ENCODE data around the gene THEM4.
"Not testable (repeated sequence)": the region's sequence is repeated elsewhere in the genome, so short reads cannot be mapped to it uniquely, and the experiment has no call there.

Gene THEM4

DNA sequence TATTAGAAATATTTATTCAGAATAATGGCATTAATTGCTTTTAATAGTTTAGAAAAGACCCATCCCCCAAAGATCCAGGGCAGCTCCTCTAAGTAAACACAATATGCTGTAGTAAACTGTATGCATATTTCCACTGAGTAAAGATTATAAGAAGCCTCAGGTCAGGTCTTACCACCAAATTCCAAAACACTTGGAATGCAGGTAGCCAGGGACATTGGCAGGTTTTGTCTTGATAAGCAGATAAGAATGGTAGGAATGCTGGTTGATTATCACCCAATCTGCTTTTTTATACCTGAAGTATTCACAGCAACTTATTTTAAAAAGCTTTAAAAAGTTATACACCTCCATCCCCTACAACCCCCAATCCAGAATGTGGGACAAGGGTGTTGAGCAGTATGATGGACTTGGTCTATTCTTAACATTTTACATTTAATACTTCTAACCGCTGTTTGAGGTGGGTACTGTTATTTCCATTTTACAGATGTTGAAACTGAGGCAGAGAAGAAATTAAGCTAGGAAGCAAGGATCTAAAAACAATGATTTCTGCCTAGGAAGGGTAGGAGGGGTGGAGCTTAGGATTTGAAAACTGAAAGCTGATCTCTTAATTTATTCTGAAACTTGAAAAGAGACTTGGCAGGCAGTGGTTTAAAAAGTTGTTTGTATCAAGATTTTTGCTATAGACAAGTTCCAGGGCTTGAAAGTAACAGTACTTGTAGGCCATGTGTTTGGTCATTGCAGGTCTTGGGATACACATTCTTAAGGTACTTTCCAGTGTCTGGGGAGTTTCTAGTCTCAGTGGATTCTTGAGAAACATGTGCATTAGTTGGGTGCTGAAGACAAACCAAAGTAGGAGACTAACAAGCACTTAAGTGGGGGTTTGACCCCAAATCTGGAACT is 15.6 kb upstream of the THEM4 start:
- no peak for DNase-seq

DNA sequence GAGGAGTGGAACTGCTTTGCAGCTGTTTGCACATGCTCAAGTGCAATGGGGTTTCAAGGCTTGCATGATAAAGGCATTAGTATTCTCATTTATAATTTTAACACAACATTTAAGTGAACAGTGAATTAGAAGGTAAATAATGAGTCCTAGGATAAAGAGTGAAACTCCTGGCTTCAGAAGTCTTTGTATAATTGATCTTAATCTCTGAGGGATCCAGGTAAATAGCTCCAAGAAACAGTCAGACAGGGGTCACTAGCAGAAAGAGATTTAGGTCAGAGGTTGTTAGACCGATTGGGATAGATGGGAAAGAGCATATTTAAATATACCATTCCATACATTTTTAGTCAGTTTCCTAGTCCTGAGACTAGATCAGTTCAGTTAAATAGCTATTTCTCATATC is 14.1 kb upstream of the THEM4 start:
- DNase-seq, result no peak

DNA sequence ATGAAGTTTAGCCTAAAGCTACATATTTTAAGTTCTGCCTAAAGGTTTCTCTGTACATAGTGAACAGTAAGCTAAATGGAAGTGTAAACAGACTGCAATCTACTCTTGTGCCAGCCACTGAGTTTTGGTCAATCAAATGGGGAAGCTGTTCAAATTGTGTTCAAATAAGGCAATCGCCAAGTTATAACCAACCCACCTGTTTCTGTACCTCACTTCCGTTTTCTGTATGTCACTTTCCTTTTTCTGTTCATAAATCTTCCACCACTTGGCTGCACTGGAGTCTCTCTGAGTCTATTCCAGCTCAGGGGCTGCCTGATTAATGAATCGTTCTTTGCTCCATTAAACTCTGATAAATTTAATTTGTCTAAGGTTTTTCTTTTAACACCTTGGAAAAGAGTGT is 10.8 kb upstream of the THEM4 start:
- DNase-seq, result no peak

DNA sequence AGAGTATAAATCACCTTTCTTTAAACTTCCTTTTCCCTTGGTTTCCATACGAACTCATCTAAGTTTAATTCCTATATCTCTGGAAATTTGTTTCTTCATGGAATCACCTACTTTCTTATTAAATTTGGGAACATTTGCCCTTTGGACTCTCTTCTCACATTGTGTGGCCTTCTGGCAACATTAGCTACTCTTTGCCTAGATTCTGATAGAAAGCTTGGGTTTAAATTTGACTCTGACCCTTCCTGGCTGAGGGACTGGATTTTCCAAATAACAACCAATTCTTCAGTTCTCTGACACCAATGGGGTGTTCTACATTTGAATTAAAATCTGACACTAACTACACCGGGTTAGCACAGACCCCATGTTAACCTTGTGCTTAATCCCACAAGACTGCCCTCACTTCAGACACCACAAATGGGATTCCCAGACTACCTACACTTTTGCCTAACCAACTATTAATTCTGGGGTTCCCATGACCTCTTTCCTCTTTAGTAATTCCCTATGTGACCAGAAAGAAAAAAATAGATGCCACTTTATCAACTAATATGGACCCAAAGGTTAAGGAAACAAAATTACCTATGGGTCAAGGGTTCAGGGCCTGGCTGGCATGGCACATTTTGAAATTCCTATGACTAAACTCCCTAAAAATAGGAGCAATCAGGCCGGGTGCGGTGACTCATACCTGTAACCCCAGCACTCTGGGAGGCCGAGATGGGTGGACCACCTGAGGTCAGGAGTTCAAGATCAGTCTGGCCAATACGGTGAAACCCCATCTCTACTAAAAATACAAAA is 9.7 kb upstream of the THEM4 start:
- DNase-seq, result no peak

DNA sequence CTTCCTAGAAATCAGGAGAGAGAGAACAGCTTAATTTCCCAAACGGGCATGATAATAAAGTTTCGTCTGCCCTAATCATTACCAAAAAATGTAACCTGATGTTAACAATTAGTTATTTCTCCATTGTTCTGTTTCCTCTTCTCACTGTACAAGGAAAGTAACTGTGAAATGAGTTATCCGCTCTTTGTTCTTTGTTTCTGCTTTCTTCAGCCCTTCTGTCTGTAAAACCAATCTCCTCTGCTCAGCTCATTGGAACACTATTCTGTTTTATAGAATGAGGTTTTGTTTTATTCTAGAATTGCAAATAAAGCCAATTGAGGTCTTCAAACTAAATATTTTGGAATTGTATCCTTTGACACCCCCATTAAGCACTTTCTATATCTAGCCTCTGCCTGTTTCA is 8.8 kb upstream of the THEM4 start:
- DNase-seq, result no peak

DNA sequence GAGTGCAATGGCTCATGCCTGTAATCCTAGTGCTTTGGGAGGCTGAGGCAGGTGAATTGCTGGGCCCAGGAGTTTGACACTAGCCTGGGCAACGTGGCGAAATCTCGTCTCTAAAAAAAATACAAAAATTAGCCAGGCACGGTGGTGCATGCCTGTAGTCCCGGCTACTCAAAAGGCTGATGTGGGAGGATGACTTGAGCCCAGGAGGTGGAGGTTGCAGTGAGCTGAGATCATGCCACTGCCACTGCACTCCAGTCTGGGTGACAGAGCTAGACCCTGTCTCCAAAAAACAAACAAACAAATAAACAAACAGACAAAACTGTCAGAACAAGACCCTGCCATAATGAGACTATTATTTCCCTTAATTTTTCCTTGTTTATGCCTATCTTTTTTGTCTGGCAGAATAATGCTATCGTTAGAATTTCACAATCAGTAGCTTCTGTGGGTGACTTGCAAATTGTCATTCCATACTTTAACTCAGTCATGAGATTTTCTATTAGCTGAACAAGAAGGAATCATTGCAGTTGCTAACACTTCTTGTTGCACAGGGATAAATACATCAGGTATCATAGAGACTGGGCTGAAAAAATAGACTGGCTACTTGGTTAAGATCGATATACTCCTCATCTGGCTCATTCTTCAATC is 7.5 kb upstream of the THEM4 start:
- DNase-seq, result no peak

DNA sequence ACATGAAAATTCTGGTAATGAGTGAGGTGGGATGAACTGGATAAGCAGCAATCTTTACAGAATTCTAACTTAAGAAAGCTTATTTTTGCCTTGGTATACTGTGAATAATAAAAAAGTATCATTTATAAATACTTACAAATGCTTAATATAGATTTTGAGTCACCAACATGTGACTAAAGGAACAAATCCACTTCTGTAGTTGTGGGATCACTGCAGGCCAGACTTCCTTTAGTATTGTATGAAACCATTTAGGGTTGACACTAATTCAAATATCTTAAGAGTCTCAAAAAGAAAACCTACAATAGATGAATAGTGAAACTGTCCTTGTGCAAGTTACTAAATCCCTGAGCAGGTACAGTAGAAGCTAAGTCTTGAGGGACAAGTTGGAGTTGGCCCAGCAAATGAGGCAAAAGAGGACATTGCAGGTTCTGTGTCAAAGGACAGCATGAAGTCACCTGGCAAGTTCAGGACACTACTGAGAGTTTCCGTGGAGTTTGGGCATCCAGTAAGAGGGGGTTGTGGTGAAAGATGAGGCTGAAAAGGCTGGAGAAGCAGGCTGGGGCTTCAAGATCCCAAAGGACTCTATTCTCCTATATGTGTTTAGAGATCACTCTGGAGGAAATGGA is 5.9 kb upstream of the THEM4 start:
- no peak for DNase-seq

DNA sequence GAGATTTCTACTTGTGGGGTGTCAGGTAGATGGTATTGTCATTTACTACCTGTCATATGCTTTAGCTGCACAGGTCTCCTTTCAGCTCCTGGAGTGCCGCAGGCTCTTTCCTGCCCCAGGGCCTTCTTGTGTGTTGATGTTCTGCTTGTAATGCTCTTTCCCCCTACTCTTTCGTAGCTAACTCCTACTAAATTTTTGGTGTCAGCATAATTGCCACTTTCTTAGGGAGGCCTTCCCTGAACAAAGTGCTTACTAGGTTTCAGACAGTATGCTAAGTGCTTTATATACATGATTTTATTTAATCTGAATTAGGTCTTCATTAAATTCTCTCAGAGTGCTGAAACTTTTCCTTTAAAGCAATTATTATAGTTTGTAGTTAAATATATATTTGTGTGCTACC is 4.8 kb upstream of the THEM4 start:
- DNase-seq, result no peak

DNA sequence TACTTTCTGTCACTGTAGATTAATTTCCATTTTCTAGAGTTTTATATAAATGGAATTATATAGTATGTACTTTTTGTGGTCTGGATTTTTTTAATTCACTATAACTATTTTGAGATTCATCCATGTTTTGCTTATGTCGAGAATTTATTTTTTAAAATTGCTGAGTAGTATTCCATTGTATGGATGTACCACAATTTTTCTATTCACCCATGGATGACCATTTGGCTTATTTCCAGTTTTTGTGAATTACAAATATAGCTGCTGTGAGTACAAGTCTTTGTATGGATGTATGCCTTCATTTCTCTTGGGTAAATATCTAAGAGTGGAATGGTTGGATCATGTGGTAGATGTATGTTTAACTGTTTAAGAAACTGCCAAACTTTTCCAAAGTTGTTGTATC is 3.7 kb upstream of the THEM4 start:
- no peak for DNase-seq

DNA sequence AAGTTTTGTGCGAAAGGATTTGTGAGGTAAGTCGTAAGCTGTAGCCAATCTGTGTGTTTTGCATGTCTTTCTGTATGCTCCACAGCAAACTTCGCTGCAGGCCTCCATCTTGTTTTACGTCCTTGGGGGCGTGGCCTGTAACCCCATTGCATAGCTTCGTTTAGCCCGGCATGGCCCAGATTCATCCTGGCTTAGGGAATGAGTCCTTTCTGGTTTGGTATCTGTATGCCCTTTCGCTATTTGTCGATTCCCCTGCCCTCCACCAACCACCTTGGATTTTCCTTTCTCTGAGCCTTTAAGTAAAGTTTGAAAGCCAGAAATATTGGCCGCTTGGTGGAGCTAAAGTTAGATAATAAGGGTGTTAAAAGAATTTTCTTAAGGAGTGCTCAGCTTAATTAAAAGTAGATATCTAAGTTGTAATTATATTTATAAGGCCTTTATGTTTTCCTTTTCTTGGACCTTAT is 1.1 kb downstream of the THEM4 start:
- DNase-seq, result no peak

DNA sequence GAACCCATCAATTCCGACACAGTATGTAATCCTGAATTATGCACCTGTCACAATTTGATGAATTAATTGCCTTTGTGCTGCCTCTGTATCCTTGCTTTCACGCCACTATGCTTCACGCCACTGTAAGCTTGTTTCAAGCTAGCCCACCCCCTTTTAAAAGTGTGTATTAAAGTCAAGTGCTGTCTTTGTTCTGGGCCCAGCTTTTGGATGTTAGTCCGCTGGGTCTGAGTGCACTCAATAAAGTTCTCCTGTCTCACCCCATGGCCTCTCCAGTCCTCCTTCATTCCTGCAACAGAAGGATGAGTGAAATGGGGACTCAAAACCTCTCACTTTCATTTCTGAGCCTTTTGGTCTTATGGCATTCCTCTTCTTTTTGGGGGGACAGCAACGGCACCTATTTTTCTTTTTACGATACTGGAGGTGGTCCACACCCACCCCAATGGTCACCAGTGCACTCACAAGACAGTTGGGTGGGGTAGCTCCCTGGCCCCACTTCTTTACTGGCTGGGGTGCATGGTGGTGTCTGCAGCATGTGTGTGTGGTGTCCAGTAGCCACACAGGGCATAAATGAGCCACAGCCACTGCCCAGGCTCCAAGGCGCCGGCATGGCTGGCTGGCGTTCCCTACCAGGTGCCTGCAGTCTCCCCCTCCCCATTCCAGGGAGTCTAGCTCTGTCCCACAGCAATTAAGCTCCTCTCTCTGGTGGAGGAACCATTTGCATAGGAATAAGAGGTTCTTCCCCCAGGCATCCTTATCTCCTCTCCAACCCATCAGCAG is 1.8 kb downstream of the THEM4 start:
- DNase-seq, result no peak

DNA sequence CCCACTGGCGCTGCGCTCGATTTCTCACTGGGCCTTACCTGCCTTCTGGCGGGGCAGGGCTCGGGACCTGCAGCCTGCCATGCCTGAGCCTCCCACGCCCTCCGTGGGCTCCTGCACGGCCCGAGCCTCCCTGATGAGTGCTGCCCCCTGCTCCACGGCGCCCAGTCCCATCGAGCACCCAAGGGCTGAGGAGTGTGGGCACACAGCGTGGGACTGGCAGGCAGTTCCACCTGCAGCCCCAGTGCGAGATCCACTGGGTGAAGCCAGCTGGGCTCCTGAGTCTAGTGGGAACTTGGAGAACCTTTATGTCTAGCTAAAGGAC is 3.0 kb downstream of the THEM4 start:
- not testable (repeated sequence) for DNase-seq

DNA sequence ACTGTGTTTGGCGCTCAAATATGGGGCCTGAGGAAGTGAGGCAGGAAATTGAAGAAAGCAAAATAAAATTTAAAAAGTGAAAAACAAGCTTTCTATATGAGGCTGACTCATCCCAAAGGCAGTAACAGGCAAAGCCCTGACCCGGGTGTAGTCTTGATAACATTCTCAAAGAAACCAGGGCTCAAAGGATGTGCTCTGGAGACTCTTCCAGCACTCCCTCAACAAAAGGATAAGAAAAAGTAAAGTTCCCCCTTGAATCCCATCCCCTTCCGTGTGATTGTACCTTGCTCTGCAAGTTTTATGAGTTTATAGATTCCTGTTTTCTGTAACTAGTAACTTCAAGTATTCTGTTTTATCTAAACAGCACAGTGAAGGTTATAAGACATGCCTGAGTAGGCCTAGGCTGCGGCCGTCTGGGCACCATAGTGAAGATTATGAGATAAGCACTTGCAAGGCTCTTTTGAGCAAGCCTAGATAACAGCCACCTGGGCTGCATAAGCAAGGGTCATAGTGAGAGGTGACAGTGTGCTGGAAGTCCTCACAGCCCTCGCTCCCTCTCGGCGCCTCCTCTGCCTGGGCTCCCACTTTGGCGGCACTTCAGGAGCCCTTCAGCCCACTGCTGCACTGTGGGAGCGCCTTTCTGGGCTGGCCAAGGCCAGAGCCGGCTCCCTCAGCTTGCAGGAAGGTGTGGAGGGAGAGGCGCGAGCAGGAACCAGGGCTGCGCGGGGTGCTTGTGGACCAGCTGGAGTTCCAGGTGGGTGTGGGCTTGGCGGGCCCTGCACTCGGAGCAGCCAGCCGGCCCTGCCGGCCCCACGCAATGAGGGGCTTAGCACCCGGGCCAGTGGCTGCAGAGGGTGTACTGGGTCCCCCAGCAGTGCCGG is 3.6 kb downstream of the THEM4 start:
- DNase-seq, result not testable (repeated sequence)

DNA sequence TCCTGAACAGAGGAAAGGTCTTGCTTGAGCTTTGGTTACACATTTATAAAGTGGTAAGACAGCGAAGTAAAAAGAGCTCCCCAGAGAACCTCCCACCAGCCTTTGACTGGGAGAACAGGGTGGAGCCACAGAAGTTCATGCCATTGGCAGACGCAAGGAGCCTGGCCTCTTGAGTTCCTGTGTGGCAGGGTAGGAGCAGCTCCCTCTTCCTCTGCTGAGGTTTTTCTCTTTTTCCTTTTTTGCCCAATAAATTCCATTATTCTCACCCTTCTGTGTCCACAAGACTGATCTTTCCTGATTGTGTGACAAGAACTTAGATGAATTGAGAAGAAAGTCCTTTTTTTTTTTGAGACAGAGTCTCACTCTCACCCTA is 4.3 kb downstream of the THEM4 start:
- no peak for DNase-seq

DNA sequence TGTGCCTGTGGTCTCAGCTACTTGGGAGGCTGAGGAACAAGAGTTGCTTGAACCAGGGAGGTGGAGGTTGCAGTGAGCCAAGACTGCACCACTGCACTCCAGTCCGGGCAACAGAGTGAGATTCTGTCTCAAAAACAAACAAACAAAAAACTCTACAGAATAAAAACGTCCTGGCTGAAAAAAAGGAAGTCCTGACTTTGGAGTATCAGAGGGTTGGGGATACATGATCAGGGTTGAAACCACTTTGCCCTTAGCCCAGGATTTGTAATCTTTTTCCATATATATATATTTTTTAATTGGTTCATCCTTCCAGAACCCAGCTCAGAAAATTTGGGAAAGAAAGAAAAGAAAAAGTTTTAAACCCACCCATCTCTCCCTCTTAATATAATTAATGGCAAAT is 6.5 kb downstream of the THEM4 start:
- DNase-seq, result no peak

DNA sequence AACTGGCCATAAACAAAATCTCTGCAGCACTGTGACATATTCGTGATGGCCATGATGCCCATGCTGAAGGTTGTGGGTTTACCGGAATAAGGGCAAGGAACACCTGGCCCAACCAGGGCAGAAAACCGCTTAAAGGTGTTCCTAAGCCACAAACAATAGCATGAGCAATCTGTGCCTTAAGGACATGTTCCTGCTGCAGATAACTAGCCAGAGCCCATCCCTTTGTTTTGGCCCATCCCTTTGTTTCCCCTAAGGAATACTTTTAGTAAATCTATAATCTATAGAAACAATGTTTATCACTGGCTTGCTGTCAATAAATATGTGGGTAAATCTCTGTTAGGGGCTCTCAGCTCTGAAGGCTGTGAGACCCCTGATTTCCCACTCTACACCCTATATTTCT is 8.5 kb downstream of the THEM4 start:
- DNase-seq, result not testable (repeated sequence)

DNA sequence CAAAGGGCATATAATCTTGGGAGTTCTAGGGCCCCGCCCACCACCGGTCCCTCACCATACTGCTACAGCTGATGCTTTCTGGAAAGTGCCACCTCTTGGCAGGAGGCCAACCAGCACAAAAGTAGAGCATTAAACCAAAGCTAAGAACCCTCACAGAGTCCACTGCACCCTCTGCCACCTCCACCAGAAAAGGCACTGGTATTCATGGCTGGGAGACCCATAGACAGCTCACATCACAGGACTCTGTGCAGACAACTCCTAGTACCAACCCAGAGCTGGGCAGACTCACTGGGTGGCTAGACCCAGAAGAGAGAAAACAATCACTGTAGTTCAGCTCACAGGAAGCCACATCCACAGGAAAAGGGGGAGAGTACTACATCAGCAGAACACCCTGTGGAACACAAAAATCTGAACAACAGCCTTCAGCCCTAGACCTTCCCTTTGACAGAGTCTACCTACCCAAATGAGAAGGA is 10.8 kb downstream of the THEM4 start:
- DNase-seq, result no peak

DNA sequence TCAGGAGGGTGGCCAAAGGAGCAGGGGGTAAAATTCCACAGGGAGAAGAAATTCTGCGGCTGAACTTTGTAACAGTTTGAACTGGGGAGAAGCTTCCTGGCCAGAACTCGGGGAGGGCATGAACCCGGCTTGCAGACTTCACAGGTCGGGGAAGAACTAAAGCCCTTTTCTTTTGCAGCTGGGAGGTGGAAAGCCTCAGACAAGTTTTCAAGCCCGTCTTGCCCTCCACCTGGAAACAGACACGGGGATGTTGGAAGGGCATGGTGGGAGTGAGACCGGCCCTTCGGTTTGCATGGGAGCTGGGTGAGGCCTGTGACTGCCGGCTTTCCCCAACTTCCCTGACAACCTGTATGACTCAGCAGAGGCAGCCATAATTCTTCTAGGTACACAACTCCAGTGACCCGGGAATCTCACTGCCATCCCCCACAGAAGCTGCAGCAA is 11.3 kb downstream of the THEM4 start:
- no peak for DNase-seq

DNA sequence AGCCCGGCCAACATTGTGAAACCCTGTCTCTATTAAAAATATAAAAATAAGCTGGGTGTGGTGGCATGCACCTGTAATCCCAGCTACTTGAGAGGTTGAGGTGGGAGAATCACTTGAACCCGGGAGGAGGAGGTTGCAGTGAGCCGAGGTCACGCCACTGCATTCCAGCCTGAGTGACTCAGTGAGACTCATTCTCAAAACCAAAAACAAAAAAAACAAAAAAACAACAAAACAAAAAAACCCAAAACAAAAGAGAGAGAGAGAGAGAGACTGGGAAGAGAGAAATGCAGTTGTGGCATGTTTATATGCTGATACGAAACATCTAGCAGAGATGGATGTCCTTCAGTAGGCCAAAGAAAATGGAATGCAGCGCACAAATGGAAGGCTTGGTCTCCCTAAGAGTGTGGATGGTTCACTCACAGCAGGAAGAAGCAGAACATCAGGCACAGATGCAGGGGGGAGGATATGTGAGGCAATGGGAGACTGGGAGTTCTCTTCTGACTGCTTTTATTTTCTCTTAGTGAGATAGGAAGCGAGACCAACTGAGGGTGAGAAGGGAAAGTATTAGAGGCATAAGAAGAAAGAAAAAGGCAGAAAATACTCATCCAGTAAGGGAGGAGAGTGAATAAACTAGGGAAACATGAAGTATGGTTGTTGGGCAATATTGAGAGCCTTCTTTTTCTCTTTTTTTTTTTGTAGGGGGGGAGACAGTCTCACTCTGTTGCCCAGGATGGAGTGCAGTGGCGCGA is 16.0 kb downstream of the THEM4 start:
- no peak for DNase-seq

DNA sequence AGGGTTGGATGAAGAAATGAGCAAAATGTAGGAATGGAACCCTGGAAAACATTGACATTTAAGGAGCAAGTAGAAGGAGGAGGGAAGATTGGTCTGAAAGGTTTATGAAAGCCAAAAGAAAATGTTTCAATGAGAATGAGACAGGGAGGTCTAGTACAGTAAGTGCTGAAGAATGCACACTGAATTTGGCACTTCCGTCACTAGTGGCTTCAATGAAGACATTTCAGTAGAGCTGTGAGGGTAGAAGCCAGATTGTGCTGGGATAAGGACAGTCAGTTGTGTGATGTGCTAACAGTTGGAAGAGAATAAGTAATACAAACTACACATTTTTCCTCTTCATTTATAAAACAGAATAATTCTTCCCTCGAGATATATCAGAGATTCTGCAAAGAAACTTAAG is 17.1 kb downstream of the THEM4 start:
- DNase-seq, result no peak

DNA sequence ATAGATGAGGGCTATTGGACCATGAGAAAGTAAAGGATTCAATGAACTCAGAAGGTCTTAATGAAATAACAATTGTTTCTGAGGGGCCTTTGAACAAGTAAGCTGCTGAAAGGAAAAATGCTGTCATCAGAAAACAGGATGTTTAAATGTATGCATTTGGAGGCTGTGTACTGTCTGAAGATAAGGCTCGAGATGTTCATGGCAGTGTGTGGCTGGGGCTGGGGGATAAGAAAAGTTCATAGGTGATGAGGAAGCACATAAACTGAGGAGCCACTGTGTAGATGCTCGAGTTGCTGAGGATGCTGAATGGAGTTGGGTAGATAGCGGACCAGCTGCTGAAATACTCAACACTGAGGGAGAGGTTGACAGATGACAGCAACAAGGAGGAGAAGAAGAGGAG is 17.8 kb downstream of the THEM4 start:
- no peak for DNase-seq

Data from islet precursor cell (in vitro differentiated cells).